ENCODE measurements around the gene EFEMP1.

The EFEMP1 gene

GRCh38 chr2:55923982-55924321 is 370 bp upstream of the EFEMP1 start:
- no peak overlapping the region for H3K4me3 ChIP-seq (ENCODE audit: low read depth, low read length)
- no peak for TF ChIP-seq CTCF (IDR thresholded peaks at IDR 0.05; ENCODE audit: control insufficient read depth, extremely low read depth, insufficient read depth)
- no peak for DNase-seq (ENCODE audit: low read depth)

- DNase-seq (ENCODE audit: low read depth): no peak
- H3K4me3 ChIP-seq (ENCODE audit: low read depth, low read length): no peak overlapping the region
- no peak for TF ChIP-seq CTCF (IDR thresholded peaks at IDR 0.05; ENCODE audit: control insufficient read depth, extremely low read depth, insufficient read depth)
Measured at GRCh38 chr2:55922291-55922907, 1.2 kb downstream of the EFEMP1 start.

- no peak for DNase-seq (ENCODE audit: low read depth)
- no peak for TF ChIP-seq CTCF (IDR thresholded peaks at IDR 0.05; ENCODE audit: control insufficient read depth, extremely low read depth, insufficient read depth)
- H3K4me3 ChIP-seq (ENCODE audit: low read depth, low read length): no peak overlapping the region
Measured at GRCh38 chr2:55919574-55919973, 4.0 kb downstream of the EFEMP1 start.

GRCh38 chr2:55918856-55919255 is 4.7 kb downstream of the EFEMP1 start:
- H3K4me3 ChIP-seq (ENCODE audit: low read depth, low read length): no peak overlapping the region
- DNase-seq (ENCODE audit: low read depth): no peak

GRCh38 chr2:55917713-55918390 is 5.7 kb downstream of the EFEMP1 start:
- DNase-seq (ENCODE audit: low read depth): no peak
- H3K4me3 ChIP-seq (ENCODE audit: low read depth, low read length): no peak overlapping the region
- no peak for TF ChIP-seq CTCF (IDR thresholded peaks at IDR 0.05; ENCODE audit: control insufficient read depth, extremely low read depth, insufficient read depth)

More at GRCh38 chr2:55918856-55919255, 4.7 kb downstream of the EFEMP1 start:
- TF ChIP-seq CTCF (IDR thresholded peaks at IDR 0.05; ENCODE audit: control insufficient read depth, extremely low read depth, insufficient read depth): no peak

- TF ChIP-seq CTCF (IDR thresholded peaks at IDR 0.05; ENCODE audit: control insufficient read depth, extremely low read depth, insufficient read depth): no peak
- no peak for DNase-seq (ENCODE audit: low read depth)
- H3K4me3 ChIP-seq (ENCODE audit: low read depth, low read length): no peak overlapping the region
Measured at GRCh38 chr2:55917117-55917516, 6.5 kb downstream of the EFEMP1 start.
